ENCODE results near the gene MALRD1. TPM values are rescaled to one million over a fixed set of nuclear protein-coding genes. Genes with fewer than 3 reads are reported as not detected.

The MALRD1 gene
- total RNA-seq, 2 experiments from 2014 or later, result not detected

GRCh38 chr10:19385846-19386450 is 337.3 kb downstream of the MALRD1 start:
- Mint-ChIP-seq H3K27ac (no peak overlapping the region), H3K4me3 (no peak overlapping the region), H3K27me3 (no peaks in the 10 kb centered on the region), H3K4me1 (no peaks in the 10 kb centered on the region), H3K36me3 (ENCODE audit: low read depth) (no peaks in the 10 kb centered on the region), H3K9me3 (peaks cover 10% of the 10 kb centered on the region)
- POLR2A ChIA-PET, result no interaction called here
- CTCF ChIA-PET, result no interaction called here
- no peak for DNase-seq

DNA sequence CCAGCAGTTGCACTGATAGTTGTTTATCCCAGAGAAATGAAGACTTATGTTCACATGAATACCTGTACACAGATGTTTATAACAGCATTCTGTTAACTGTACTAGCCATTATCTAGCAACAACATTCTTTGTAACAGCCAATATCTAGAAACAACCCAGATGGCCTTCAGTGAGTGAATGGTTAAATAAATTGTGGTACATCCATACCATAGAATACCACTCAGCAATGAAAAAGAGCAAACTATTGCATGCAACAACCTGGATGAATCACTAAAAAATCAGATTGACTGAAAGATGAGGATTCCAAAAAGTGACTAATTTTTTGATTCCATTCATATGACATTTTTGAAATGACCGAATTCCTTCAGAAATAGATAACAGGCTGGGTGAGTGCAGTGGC is 360.3 kb downstream of the MALRD1 start:
- ChIA-PET CTCF (no interaction called here), POLR2A (no interaction called here)
- Mint-ChIP-seq H3K27ac (no peak overlapping the region), H3K9me3 (peaks cover 19% of the 10 kb centered on the region), H3K4me1 (no peaks in the 10 kb centered on the region), H3K36me3 (ENCODE audit: low read depth) (no peaks in the 10 kb centered on the region), H3K27me3 (no peaks in the 10 kb centered on the region), H3K4me3 (no peak overlapping the region)
- DNase-seq, result no peak

DNA sequence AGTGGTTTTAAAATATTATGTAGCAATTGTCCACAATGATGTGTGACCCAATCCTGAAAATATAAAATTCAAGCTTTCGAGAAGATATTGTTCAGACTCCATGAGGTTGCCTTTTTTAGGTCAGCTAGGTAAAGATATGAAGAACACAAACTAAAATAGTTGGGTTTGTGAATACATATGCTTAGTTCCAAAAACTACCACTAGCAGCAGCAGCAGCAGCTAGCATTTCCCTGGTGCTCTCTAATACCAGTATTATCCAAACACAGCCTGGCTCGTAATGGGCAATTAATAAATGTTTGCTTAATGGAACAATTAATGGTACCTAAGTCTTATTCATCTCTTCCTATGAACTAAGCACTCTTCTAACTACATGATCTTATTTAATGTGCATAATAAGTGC is 362.5 kb downstream of the MALRD1 start:
- no peaks in the 10 kb centered on the region for H3K27me3 Mint-ChIP-seq
- no peaks in the 10 kb centered on the region for H3K4me1 Mint-ChIP-seq
- H3K9me3 Mint-ChIP-seq, result peaks cover 13% of the 10 kb centered on the region
- H3K36me3 Mint-ChIP-seq (ENCODE audit: low read depth), result no peaks in the 10 kb centered on the region
- DNase-seq, result no peak
- CTCF ChIA-PET, result no interaction called here
- POLR2A ChIA-PET, result no interaction called here
- no peak overlapping the region for H3K27ac Mint-ChIP-seq
- no peak overlapping the region for H3K4me3 Mint-ChIP-seq

DNA sequence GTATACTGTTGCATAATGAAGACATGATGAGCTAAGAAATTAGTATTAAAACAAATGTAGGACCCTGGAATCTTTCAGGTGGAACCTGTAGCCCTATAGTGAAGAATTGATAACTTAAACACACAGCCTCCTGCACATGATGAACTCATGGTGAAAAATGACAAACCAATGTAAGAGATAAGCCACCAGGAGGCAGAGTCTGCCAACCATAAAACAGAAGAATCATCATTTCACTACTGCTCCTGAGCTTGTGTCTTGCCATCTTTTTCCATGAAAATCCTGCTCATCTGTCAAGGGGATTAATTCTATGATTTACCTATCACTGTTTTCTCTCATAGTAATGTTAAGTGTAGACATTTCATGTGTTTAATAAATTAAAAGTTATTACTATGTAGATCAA is 363.9 kb downstream of the MALRD1 start:
- peaks cover 10% of the 10 kb centered on the region for H3K9me3 Mint-ChIP-seq

DNA sequence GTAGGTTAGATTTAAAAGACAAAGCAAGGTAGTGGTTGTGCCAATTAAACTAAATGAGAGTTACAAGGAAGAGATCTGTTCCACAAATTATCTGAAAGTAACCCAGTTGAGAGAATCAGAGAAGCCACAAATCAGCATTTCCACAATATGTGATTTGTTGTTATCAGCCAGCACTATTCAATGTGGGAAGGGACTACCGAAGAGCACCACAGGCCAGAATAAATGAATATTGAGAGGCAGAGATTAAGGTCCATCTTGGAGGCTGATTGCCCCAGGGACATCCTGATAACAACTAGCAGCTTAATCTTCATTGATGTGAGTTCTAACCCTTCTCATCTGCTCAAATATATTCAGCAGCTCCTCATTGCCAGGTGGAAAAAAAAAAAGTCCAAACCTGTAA is 367.6 kb downstream of the MALRD1 start:
- DNase-seq, result no peak
- H3K27ac Mint-ChIP-seq, result no peak overlapping the region
- CTCF ChIA-PET, result no interaction called here
- POLR2A ChIA-PET, result no interaction called here
- H3K27me3 Mint-ChIP-seq, result no peaks in the 10 kb centered on the region
- H3K4me3 Mint-ChIP-seq, result no peak overlapping the region
- H3K36me3 Mint-ChIP-seq (ENCODE audit: low read depth), result no peaks in the 10 kb centered on the region
- H3K4me1 Mint-ChIP-seq, result no peaks in the 10 kb centered on the region
- H3K9me3 Mint-ChIP-seq, result peaks cover 15% of the 10 kb centered on the region

More for the DNA sequence above, 363.9 kb downstream of the MALRD1 start:
- no peaks in the 10 kb centered on the region for H3K36me3 Mint-ChIP-seq (ENCODE audit: low read depth)
- H3K27me3 Mint-ChIP-seq, result no peaks in the 10 kb centered on the region
- ChIA-PET CTCF (no interaction called here), POLR2A (no interaction called here)
- no peak overlapping the region for H3K4me3 Mint-ChIP-seq
- H3K27ac Mint-ChIP-seq, result no peak overlapping the region
- H3K4me1 Mint-ChIP-seq, result no peaks in the 10 kb centered on the region
- DNase-seq, result no peak

GRCh38 chr10:19417740-19418139 is 369.1 kb downstream of the MALRD1 start:
- POLR2A ChIA-PET, result no interaction called here

DNA sequence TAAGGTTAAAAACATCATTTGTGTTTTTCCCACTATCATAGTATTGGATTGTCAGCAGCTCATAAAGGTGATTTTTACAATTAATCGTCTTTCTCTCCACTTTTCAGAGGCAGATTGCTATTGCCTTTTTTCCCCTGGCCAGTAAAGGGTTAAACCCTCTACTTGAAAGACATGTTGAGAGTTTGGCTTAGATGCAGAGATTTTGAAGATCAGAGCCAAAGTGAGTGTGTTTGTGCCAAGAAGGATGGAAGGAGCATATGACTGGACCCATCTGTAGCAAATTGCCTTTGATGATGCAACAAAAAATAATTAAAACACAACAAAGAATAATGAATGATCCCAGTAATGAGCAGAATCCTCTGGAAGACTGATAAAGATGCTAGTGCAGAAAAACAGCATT is 373.1 kb downstream of the MALRD1 start:
- Mint-ChIP-seq H3K4me3 (no peak overlapping the region), H3K36me3 (ENCODE audit: low read depth) (no peaks in the 10 kb centered on the region), H3K27me3 (no peaks in the 10 kb centered on the region), H3K9me3 (peaks cover 16% of the 10 kb centered on the region), H3K27ac (no peak overlapping the region), H3K4me1 (no peaks in the 10 kb centered on the region)
- POLR2A ChIA-PET, result no interaction called here
- CTCF ChIA-PET, result no interaction called here
- DNase-seq, result no peak

More at GRCh38 chr10:19417740-19418139, 369.1 kb downstream of the MALRD1 start:
- DNase-seq, result no peak
- Mint-ChIP-seq H3K27me3 (no peaks in the 10 kb centered on the region), H3K27ac (no peak overlapping the region), H3K9me3 (peaks cover 11% of the 10 kb centered on the region), H3K4me3 (no peak overlapping the region), H3K4me1 (no peaks in the 10 kb centered on the region), H3K36me3 (ENCODE audit: low read depth) (no peaks in the 10 kb centered on the region)
- CTCF ChIA-PET, result no interaction called here

DNA sequence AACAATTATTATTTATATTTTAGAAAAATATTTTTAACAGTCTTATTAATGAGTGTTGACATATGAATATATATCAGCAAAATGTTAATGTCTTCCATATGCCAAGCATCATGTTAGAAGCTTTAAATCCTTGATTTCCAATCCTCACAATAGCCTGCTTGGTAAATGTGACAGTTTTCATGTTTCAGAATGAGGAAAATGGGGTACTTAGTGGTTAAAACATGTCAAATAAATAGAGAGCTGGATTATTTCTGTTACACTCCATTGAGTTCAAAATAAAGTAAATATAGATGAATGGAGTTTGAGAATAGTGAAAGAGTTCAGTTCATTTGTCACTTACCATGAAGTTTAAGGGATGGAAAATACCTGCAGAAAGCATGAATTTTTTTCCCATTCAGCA is 377.4 kb downstream of the MALRD1 start:
- DNase-seq, result no peak
- H3K4me1 Mint-ChIP-seq, result no peaks in the 10 kb centered on the region
- H3K27ac Mint-ChIP-seq, result no peak overlapping the region
- CTCF ChIA-PET, result no interaction called here
- peaks cover 10% of the 10 kb centered on the region for H3K9me3 Mint-ChIP-seq
- POLR2A ChIA-PET, result no interaction called here
- H3K36me3 Mint-ChIP-seq (ENCODE audit: low read depth), result no peaks in the 10 kb centered on the region
- no peaks in the 10 kb centered on the region for H3K27me3 Mint-ChIP-seq
- no peak overlapping the region for H3K4me3 Mint-ChIP-seq

- Mint-ChIP-seq H3K4me3 (no peak overlapping the region), H3K36me3 (ENCODE audit: low read depth) (no peaks in the 10 kb centered on the region), H3K9me3 (peaks cover 10% of the 10 kb centered on the region), H3K27me3 (no peaks in the 10 kb centered on the region), H3K4me1 (no peaks in the 10 kb centered on the region), H3K27ac (no peak overlapping the region)
- ChIA-PET CTCF (no interaction called here), POLR2A (no interaction called here)
- DNase-seq, result no peak
These were observed 383.2 kb downstream of the MALRD1 start for GRCh38 chr10:19431622-19432351.

- CTCF ChIA-PET, result no interaction called here
- DNase-seq, result no peak
- H3K4me1 Mint-ChIP-seq, result no peaks in the 10 kb centered on the region
- peaks cover 6% of the 10 kb centered on the region for H3K9me3 Mint-ChIP-seq
- POLR2A ChIA-PET, result no interaction called here
- no peaks in the 10 kb centered on the region for H3K36me3 Mint-ChIP-seq (ENCODE audit: low read depth)
- H3K4me3 Mint-ChIP-seq, result no peak overlapping the region
- H3K27me3 Mint-ChIP-seq, result no peaks in the 10 kb centered on the region
- H3K27ac Mint-ChIP-seq, result no peak overlapping the region
These were observed 401.3 kb downstream of the MALRD1 start for GRCh38 chr10:19449860-19450259.

DNA sequence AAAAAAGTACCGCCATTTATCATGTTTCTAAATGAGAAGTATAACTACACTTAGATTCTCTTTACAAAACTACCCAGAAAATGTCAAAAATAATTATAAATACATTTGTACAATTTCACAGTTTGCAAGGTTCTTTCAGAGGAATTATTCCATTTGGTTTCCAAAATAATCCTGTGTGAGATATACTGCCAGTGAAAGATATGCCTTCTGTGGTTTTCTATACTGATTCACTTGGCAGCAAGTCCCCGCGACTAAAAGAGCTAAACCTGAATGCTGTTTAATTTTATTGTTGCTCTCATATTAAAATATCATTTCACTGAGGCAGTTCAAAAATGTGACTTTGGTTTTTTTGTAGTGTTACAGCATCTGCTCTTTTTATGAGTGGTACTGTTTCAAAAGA is 402.8 kb downstream of the MALRD1 start:
- H3K36me3 Mint-ChIP-seq (ENCODE audit: low read depth), result no peaks in the 10 kb centered on the region
- no peaks in the 10 kb centered on the region for H3K27me3 Mint-ChIP-seq
- POLR2A ChIA-PET, result no interaction called here
- H3K27ac Mint-ChIP-seq, result no peak overlapping the region
- no peaks in the 10 kb centered on the region for H3K4me1 Mint-ChIP-seq
- H3K4me3 Mint-ChIP-seq, result no peak overlapping the region
- DNase-seq, result no peak
- CTCF ChIA-PET, result no interaction called here
- H3K9me3 Mint-ChIP-seq, result peaks cover 4% of the 10 kb centered on the region

DNA sequence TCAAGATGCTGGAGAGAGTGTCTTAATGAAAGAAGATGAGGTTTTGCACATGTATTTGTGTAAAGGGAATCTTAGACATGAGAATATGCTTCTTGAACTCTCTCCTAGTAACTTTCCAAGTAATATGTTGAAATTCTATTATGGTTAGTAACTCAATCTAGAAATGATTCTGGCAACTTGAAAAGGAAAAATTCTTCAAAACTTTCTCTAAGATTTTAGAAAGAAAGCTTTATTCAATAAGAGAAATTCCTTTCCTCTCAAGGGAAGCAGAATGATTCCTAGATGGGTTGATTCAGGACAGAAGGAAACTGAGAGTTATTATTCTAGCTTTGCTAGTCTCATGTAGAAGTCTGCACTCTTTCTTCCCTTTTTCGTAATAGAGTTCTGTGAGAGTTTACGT is 403.3 kb downstream of the MALRD1 start:
- DNase-seq, result no peak
- Mint-ChIP-seq H3K9me3 (peaks cover 4% of the 10 kb centered on the region), H3K4me1 (no peaks in the 10 kb centered on the region), H3K4me3 (no peak overlapping the region), H3K27ac (no peak overlapping the region), H3K36me3 (ENCODE audit: low read depth) (no peaks in the 10 kb centered on the region), H3K27me3 (no peaks in the 10 kb centered on the region)
- ChIA-PET CTCF (no interaction called here), POLR2A (no interaction called here)

GRCh38 chr10:19453967-19454366 is 405.4 kb downstream of the MALRD1 start:
- CTCF ChIA-PET, result no interaction called here
- DNase-seq, result no peak
- no peak overlapping the region for H3K4me3 Mint-ChIP-seq
- H3K36me3 Mint-ChIP-seq (ENCODE audit: low read depth), result no peaks in the 10 kb centered on the region
- POLR2A ChIA-PET, result no interaction called here
- peaks cover 2% of the 10 kb centered on the region for H3K9me3 Mint-ChIP-seq
- H3K27ac Mint-ChIP-seq, result no peak overlapping the region
- H3K27me3 Mint-ChIP-seq, result no peaks in the 10 kb centered on the region
- H3K4me1 Mint-ChIP-seq, result no peaks in the 10 kb centered on the region

GRCh38 chr10:19461588-19461987 is 413.0 kb downstream of the MALRD1 start:
- ChIA-PET CTCF (no interaction called here), POLR2A (no interaction called here)
- H3K4me3 Mint-ChIP-seq, result no peak overlapping the region
- H3K4me1 Mint-ChIP-seq, result no peaks in the 10 kb centered on the region
- DNase-seq, result no peak
- H3K27me3 Mint-ChIP-seq, result no peaks in the 10 kb centered on the region
- H3K36me3 Mint-ChIP-seq (ENCODE audit: low read depth), result no peaks in the 10 kb centered on the region
- no peak overlapping the region for H3K27ac Mint-ChIP-seq
- H3K9me3 Mint-ChIP-seq, result no peaks in the 10 kb centered on the region
